SK-N-MC (cell line): ENCODE measurements around the gene KRTAP8-1.

Experiments used
- EZH2 ChIP-seq: fragments of 200-600 bp; sonication (generic); IDR thresholded peaks from one replicate; pipeline ENCODE4 v1.6.1; 2017; ENCODE audit warnings: antibody characterized with exemption
- POLR2AphosphoS5 ChIP-seq: IDR thresholded peaks from 2 replicates; pipeline ENCODE4 v1.6.1; 2012; ENCODE audit warnings: mild to moderate bottlenecking, low read depth, low read length, borderline replicate concordance

GRCh38 chr21:30793581-30794314, 19.3 kb downstream of the KRTAP8-1 start:
- no peak for TF ChIP-seq POLR2AphosphoS5
- TF ChIP-seq EZH2: no peak
